Activated CD8-positive, alpha-beta T cell treated with anti-CD3 and anti-CD28 coated beads, Interleukin-2, amount 10 ng/mL, durations not matched to agents 7 days and 5 days (primary cell): ENCODE measurements around the gene FMOD. TPM values are rescaled to one million over a fixed set of nuclear protein-coding genes. Genes with fewer than 3 reads are reported as not detected.
A peak's percentile ranks its signal among the peaks of the same experiment; 100 is the strongest.
"Not testable (repeated sequence)": the region's sequence is repeated elsewhere in the genome, so short reads cannot be mapped to it uniquely, and the experiment has no call there.

Experiments
- ATAC-seq: fragments of 150-1000 bp; cut with Tn5 transposase; one replicate; pipeline ENCODE4 v1.10.0; 2021; ENCODE audit warnings: moderate library complexity
- CTCF ChIA-PET: fragments of 350-600 bp; sonication (Branson Sonifier 250); formaldehyde crosslinking; loops from one replicate; lab custom pipeline; 2021; ENCODE audit warnings: antibody characterized with exemption; lab: Charles Lee
- POLR2A ChIA-PET: fragments of 350-600 bp; sonication (Branson Sonifier 250); formaldehyde crosslinking; loops from one replicate; lab custom pipeline; 2021; ENCODE audit warnings: antibody characterized with exemption; lab: Charles Lee
- DNase-seq: peaks from one replicate; pipeline ENCODE4 v3.0.0-alpha.2; 2020
- H3K27ac Mint-ChIP-seq: one replicate; pipeline ENCODE4 v1.8.0; 2021; ENCODE audit warnings: mild to moderate bottlenecking, mixed read lengths
- H3K27me3 Mint-ChIP-seq: one replicate; pipeline ENCODE4 v1.8.0; 2021; ENCODE audit warnings: low read depth, mixed read lengths
- H3K36me3 Mint-ChIP-seq: one replicate; pipeline ENCODE4 v1.8.0; 2021; ENCODE audit warnings: low read depth, mixed read lengths
- H3K4me1 Mint-ChIP-seq: one replicate; pipeline ENCODE4 v1.8.0; 2021; ENCODE audit warnings: low read depth, mixed read lengths
- H3K4me3 Mint-ChIP-seq: one replicate; pipeline ENCODE4 v1.8.0; 2021; ENCODE audit warnings: mild to moderate bottlenecking, mixed read lengths
- H3K9me3 Mint-ChIP-seq: one replicate; pipeline ENCODE4 v1.8.0; 2022; ENCODE audit warnings: mixed read lengths; ENCODE audit not compliant: insufficient read depth
- total RNA-seq, 2 experiments: library from RNA; stranded (reverse); gene quantifications; one replicate each; pipeline ENCODE4 v1.2.3, GENCODE V29; 2021

Gene FMOD
- total RNA-seq, 2 experiments from 2014 or later = not detected

DNA sequence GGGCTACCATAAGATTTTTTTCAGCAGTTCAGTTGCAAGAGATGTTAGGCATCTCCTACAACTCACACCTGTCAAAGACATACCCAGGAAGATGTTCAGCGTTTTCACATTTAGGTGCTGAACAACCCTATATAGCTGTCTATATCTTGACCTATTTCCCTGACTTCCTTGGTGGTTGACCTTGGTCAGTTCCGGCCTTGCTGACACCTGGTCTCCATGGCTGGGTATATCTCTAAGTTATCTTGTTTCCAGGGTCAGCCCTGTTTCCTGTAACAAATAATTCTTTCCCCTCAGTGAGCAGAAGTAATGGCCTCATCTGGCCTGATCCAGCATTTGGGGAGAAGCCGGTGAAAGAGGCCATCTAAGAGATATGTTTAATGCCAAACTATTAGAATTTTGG, 48.0 kb downstream of the FMOD start:
- no peak for DNase-seq
- no peak for ATAC-seq
- ChIA-PET POLR2A (interaction anchor here (1.3 kb wide), 1 partner anchor 24 kb away, joined by 4 read pairs; no protein-coding TSS in a partner anchor), CTCF (interaction anchor here (0.9 kb wide), 1 partner anchor 29 kb away, joined by 3 read pairs; no protein-coding TSS in a partner anchor)
- H3K36me3 Mint-ChIP-seq = peaks cover 21% of the 10 kb centered on the region
- H3K27me3 Mint-ChIP-seq = no peaks in the 10 kb centered on the region
- no peak overlapping the region for H3K27ac Mint-ChIP-seq
- H3K4me1 Mint-ChIP-seq = peaks cover 59% of the 10 kb centered on the region
- no peaks in the 10 kb centered on the region for H3K9me3 Mint-ChIP-seq
- no peak overlapping the region for H3K4me3 Mint-ChIP-seq

DNA sequence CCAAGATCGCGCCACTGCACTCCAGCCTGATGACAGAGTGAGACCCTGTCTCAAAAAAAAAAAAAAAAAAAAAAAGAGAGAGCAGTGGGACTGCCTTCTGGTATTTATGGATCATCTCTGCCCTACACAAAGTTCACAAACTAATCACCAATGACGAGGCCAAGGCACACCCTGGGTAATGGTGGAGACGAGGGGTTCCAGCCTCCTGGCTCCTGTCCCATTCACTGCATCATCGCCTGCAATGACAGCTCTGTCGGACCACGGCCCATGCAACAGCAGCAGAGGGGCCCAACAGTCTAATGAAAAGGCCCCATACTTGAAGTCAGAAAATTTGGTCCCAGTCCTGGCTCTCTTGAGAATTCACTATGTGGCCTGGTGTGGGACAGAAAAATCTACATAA, 48.5 kb downstream of the FMOD start:
- Mint-ChIP-seq H3K27me3 (no peaks in the 10 kb centered on the region), H3K9me3 (no peaks in the 10 kb centered on the region), H3K36me3 (peaks cover 16% of the 10 kb centered on the region), H3K4me1 (peaks cover 54% of the 10 kb centered on the region), H3K4me3 (no peak overlapping the region), H3K27ac (no peak overlapping the region)
- POLR2A ChIA-PET = interaction anchor here (1.3 kb wide), 1 partner anchor 25 kb away, joined by 4 read pairs; no protein-coding TSS in a partner anchor
- DNase-seq (no peak), ATAC-seq (no peak)
- CTCF ChIA-PET = interaction anchor here (0.9 kb wide), 1 partner anchor 28 kb away, joined by 3 read pairs; no protein-coding TSS in a partner anchor

DNA sequence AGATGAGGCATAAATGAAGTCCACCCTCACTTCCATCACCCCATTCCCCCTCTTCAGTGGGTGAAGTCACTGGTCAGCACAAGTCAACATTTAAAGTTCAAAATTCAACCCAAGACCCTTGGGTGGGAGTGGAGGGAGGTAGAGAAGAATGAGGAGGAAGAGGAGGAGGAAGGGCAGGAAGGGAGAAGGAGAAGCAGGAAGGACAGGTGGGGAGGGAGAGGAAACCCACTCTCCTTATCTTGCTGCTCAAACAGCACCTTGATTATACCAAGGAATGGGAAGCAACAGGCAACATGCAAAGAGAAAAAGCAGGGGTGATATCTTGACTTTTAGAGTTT, 49.6 kb downstream of the FMOD start:
- no peak for ATAC-seq
- POLR2A ChIA-PET = no interaction called here
- H3K4me1 Mint-ChIP-seq = peaks cover 57% of the 10 kb centered on the region
- CTCF ChIA-PET = interaction anchor here (3.5 kb wide), 1 partner anchor 13 kb away, joined by 46 read pairs; no protein-coding TSS in a partner anchor
- H3K4me3 Mint-ChIP-seq = no peak overlapping the region
- peaks cover 5% of the 10 kb centered on the region for H3K36me3 Mint-ChIP-seq
- no peaks in the 10 kb centered on the region for H3K9me3 Mint-ChIP-seq
- no peaks in the 10 kb centered on the region for H3K27me3 Mint-ChIP-seq
- DNase-seq = no peak
- H3K27ac Mint-ChIP-seq = no peak overlapping the region

- H3K36me3 Mint-ChIP-seq = no peaks in the 10 kb centered on the region
- ATAC-seq (no peak), DNase-seq (no peak)
- H3K9me3 Mint-ChIP-seq = no peaks in the 10 kb centered on the region
- H3K4me1 Mint-ChIP-seq = peaks cover 63% of the 10 kb centered on the region
- H3K27ac Mint-ChIP-seq = no peak overlapping the region
- no peak overlapping the region for H3K4me3 Mint-ChIP-seq
- CTCF ChIA-PET = interaction anchor here (1.0 to 3.5 kb wide), 8 partner anchors 9 to 44 kb away, joined by 3 to 46 read pairs (median 7); no protein-coding TSS in a partner anchor
- POLR2A ChIA-PET = interaction anchor here (1.4 kb wide), 1 partner anchor 20 kb away, joined by 4 read pairs; no protein-coding TSS in a partner anchor
- no peaks in the 10 kb centered on the region for H3K27me3 Mint-ChIP-seq
These were observed 50.2 kb downstream of the FMOD start for GRCh38 chr1:203300441-203301330.

GRCh38 chr1:203299719-203300429, 51.0 kb downstream of the FMOD start:
- not testable (repeated sequence) for ATAC-seq, H3K36me3 Mint-ChIP-seq, H3K4me3 Mint-ChIP-seq, H3K27ac Mint-ChIP-seq, H3K27me3 Mint-ChIP-seq, DNase-seq, H3K9me3 Mint-ChIP-seq
- ChIA-PET POLR2A (interaction anchor here (1.4 to 1.9 kb wide), 3 partner anchors 21 to 28 kb away, joined by 4 to 9 read pairs (median 5); no protein-coding TSS in a partner anchor), CTCF (interaction anchor here (1.0 to 3.5 kb wide), 9 partner anchors 10 to 45 kb away, joined by 3 to 46 read pairs (median 6); no protein-coding TSS in a partner anchor)
- H3K4me1 Mint-ChIP-seq = peaks cover 70% of the 10 kb centered on the region

DNA sequence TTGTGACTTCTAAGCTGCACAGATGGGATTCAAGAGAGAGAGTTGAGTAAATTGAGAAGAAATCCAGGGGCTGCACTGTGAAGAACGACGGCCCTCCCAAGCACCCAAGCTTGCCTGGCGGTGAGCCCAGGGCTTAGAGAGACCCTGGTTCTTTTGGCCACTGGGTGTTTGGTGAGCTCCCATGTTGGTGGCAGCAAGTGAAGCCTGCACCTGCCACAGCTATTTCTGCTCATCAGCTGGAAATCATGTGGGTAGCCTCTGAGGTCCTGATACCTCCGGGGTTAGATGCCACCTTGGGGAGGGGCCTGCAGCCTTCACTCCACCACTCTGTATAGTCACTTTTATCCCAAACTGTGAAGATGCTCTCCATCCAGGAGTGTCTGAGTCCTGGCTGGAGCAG, 51.8 kb downstream of the FMOD start:
- Mint-ChIP-seq H3K27me3 (no peaks in the 10 kb centered on the region), H3K9me3 (no peaks in the 10 kb centered on the region), H3K4me3 (no peak overlapping the region), H3K27ac (no peak overlapping the region), H3K36me3 (no peaks in the 10 kb centered on the region), H3K4me1 (peaks cover 66% of the 10 kb centered on the region)
- DNase-seq (no peak), ATAC-seq (peak; percentile 35)
- POLR2A ChIA-PET = interaction anchor here (0.9 to 1.9 kb wide), 6 partner anchors 12 to 28 kb away, joined by 3 to 9 read pairs (median 4); no protein-coding TSS in a partner anchor
- CTCF ChIA-PET = interaction anchor here (1.0 to 3.5 kb wide), 9 partner anchors 9 to 43 kb away, joined by 3 to 46 read pairs (median 6); no protein-coding TSS in a partner anchor

DNA sequence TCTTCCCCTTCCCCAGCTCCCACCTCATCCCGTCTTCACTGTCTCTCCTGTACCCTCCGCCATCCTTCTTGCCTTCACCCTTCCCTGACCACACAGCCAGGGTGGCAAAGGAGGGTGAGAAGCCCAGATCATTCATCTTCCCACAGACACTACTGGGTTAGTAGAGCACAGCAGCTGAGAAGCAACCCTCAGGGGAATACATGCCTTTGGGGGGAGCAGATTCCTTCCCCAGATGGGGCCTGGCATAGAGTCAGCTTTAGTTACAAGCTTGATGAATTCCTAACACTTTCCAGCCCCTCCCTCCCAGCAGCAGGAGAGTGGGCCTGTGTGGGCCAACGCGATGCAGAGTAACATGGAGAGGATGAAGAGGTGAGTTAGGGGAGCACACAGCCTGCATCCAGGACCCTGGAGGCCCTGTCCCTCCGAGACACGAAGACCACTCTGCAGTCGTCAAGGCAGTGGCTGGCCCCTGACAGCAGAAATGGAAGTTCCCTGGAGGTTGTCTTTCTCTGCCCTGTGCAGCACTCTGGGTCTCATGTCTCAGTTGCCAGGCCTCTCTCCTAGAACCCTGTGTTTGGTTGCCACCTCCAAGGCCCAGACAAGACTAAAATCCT, 54.4 kb downstream of the FMOD start:
- H3K27ac Mint-ChIP-seq = peak overlapping the region; percentile 40

GRCh38 chr1:203295796-203296195, 55.1 kb downstream of the FMOD start:
- Mint-ChIP-seq H3K27ac (peak overlapping the region; percentile 58), H3K36me3 (no peaks in the 10 kb centered on the region)

More for the DNA sequence above, 54.4 kb downstream of the FMOD start:
- ChIA-PET CTCF (interaction anchor here (0.9 to 21.7 kb wide), 5 partner anchors 9 to 30 kb away, joined by 4 to 461 read pairs (median 6); partner anchors contain the start of gene BTG2), POLR2A (interaction anchor here (1.0 to 14.2 kb wide), 3 partner anchors 9 to 31 kb away, joined by 3 to 376 read pairs (median 7); partner anchors contain the start of gene BTG2)
- H3K4me3 Mint-ChIP-seq = no peak overlapping the region
- no peak for DNase-seq
- peaks cover 64% of the 10 kb centered on the region for H3K4me1 Mint-ChIP-seq
- H3K27me3 Mint-ChIP-seq = no peaks in the 10 kb centered on the region
- no peaks in the 10 kb centered on the region for H3K9me3 Mint-ChIP-seq
- ATAC-seq = no peak
- H3K36me3 Mint-ChIP-seq = no peaks in the 10 kb centered on the region

GRCh38 chr1:203291201-203292096, 59.5 kb downstream of the FMOD start:
- peaks cover 86% of the 10 kb centered on the region for H3K4me1 Mint-ChIP-seq
- peak overlapping the region; percentile 81 for H3K4me3 Mint-ChIP-seq
- DNase-seq = no peak

More at GRCh38 chr1:203295796-203296195, 55.1 kb downstream of the FMOD start:
- peaks cover 65% of the 10 kb centered on the region for H3K4me1 Mint-ChIP-seq
- no peaks in the 10 kb centered on the region for H3K27me3 Mint-ChIP-seq
- ChIA-PET POLR2A (interaction anchor here (0.9 to 14.2 kb wide), 5 partner anchors 8 to 32 kb away, joined by 3 to 376 read pairs (median 4); partner anchors contain the start of gene BTG2), CTCF (interaction anchor here (0.9 to 21.7 kb wide), 6 partner anchors 10 to 47 kb away, joined by 3 to 461 read pairs (median 5); partner anchors contain the start of gene BTG2)
- H3K9me3 Mint-ChIP-seq = no peaks in the 10 kb centered on the region
- ATAC-seq (no peak), DNase-seq (no peak)
- no peak overlapping the region for H3K4me3 Mint-ChIP-seq

More at GRCh38 chr1:203291201-203292096, 59.5 kb downstream of the FMOD start:
- ChIA-PET POLR2A (interaction anchor here (0.9 to 14.2 kb wide), 5 partner anchors 15 to 474 kb away, joined by 3 to 376 read pairs (median 234); partner anchors contain the start of genes BTG2 and LAX1), CTCF (interaction anchor here (1.1 to 21.7 kb wide), 8 partner anchors 8 to 51 kb away, joined by 4 to 461 read pairs (median 30); partner anchors contain the start of gene BTG2)
- Mint-ChIP-seq H3K27ac (peak overlapping the region; percentile 99), H3K27me3 (no peaks in the 10 kb centered on the region), H3K9me3 (no peaks in the 10 kb centered on the region), H3K36me3 (no peaks in the 10 kb centered on the region)
- no peak for ATAC-seq
